ENCODE measurements around the gene DNAJA4. TPM values are rescaled to one million over a fixed set of nuclear protein-coding genes. Genes with fewer than 3 reads are reported as not detected.

The DNAJA4 gene
- total and polyA plus RNA-seq, 2 of the 13 experiments (the other 11 are each of a cell fraction or from before 2014, with no cell fraction given): not detected

DNA sequence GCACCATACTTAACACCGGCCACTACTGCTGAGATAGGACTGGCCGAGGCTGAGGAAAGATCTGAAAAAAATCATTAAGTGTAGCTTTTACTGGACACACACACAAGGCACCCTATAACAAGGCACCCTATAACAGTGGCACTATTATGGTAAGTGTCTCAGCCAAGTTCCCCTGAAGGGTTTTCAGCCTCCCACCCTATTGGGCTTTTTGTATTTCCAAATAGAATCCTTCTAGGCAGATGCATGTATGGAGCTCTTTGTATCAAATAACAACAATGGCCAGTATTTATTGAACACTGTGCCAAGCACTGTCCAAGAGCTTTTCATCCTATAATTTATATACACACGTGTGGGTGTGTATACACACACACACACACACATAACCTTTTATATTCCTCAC, 6.7 kb upstream of the DNAJA4 start:
- Histone ChIP-seq H3K36me3 (replicated peaks in 1 of 2; ENCODE audit: control insufficient read depth in 1 of 2, insufficient read depth in 2 of 2, low read length in 2 of 2) (no peaks in the 10 kb centered on the region), H3K27ac (ENCODE audit: extremely low read length, insufficient read depth, low read length) (no peak overlapping the region), H3K27me3 (ENCODE audit: control insufficient read depth in 1 of 2, insufficient read depth in 2 of 2, low read length in 2 of 2) (peaks cover 0 to 14% of the 10 kb centered on the region in 2 experiments; a peak in 1 of 5 replicates), H3K9ac (ENCODE audit: insufficient read depth, low read depth, low read length) (no peak overlapping the region), H3K9me3 (ENCODE audit: low read length) (no peaks in the 10 kb centered on the region), H2AFZ (ENCODE audit: low read length) (no peak overlapping the region), H3K79me2 (ENCODE audit: insufficient read depth, low read length) (no peaks in the 10 kb centered on the region), H3K4me3 (replicated peaks in 1 of 3; ENCODE audit: insufficient read depth in 1 of 3, low read depth in 2 of 3, low read length in 3 of 3) (no peak overlapping the region), H3K4me2 (ENCODE audit: low read depth, low read length) (no peak overlapping the region), H3K4me1 (ENCODE audit: insufficient read depth, low read length) (no peaks in the 10 kb centered on the region), H4K20me1 (ENCODE audit: insufficient read depth, low read length) (no peaks in the 10 kb centered on the region)
- DNase-seq (ENCODE audit: low spot score) (no peak), FAIRE-seq (no peak), ATAC-seq (no peak)
- TF ChIP-seq ZNF557 (CRISPR knock-in tag; IDR thresholded peaks at IDR 0.05): no peak
- no peak for TF ChIP-seq ZKSCAN8 (CRISPR knock-in tag; IDR thresholded peaks at IDR 0.05; ENCODE audit: borderline replicate concordance)
- no peak for TF ChIP-seq EHMT2 (IDR thresholded peaks at IDR 0.05; ENCODE audit: borderline replicate concordance, low read depth, low read length)
- no peak for TF ChIP-seq ZSCAN21 (CRISPR knock-in tag; IDR thresholded peaks at IDR 0.05; ENCODE audit: borderline replicate concordance)
- TF ChIP-seq ZNF547 (CRISPR knock-in tag; IDR thresholded peaks at IDR 0.05): no peak
- TF ChIP-seq ZBTB42 (CRISPR knock-in tag; IDR thresholded peaks at IDR 0.05): no peak
- no peak for TF ChIP-seq RORA (CRISPR knock-in tag; IDR thresholded peaks at IDR 0.05)
- TF ChIP-seq RFX3 (CRISPR knock-in tag; IDR thresholded peaks at IDR 0.05): no peak
- no peak for TF ChIP-seq GTF2F1 (IDR thresholded peaks at IDR 0.05; ENCODE audit: low read length)
- TF ChIP-seq ZNF780A (CRISPR knock-in tag; IDR thresholded peaks at IDR 0.05): no peak
- TF ChIP-seq ZNF354B (CRISPR knock-in tag; IDR thresholded peaks at IDR 0.05): no peak
- no peak for TF ChIP-seq ZFP90 (CRISPR knock-in tag; IDR thresholded peaks at IDR 0.05; ENCODE audit: borderline replicate concordance)
- TF ChIP-seq TRAFD1 (CRISPR knock-in tag; IDR thresholded peaks at IDR 0.05; ENCODE audit: borderline replicate concordance): no peak
- TF ChIP-seq PCBP1 (IDR thresholded peaks at IDR 0.05; ENCODE audit: borderline replicate concordance, low read depth, low read length): no peak
- no peak for TF ChIP-seq SUZ12 (IDR thresholded peaks at IDR 0.05; ENCODE audit: low read depth, low read length)
- TF ChIP-seq, protein P1, sequence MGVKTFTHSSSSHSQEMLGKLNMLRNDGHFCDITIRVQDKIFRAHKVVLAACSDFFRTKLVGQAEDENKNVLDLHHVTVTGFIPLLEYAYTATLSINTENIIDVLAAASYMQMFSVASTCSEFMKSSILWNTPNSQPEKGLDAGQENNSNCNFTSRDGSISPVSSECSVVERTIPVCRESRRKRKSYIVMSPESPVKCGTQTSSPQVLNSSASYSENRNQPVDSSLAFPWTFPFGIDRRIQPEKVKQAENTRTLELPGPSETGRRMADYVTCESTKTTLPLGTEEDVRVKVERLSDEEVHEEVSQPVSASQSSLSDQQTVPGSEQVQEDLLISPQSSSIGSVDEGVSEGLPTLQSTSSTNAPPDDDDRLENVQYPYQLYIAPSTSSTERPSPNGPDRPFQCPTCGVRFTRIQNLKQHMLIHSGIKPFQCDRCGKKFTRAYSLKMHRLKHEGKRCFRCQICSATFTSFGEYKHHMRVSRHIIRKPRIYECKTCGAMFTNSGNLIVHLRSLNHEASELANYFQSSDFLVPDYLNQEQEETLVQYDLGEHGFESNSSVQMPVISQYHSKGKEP (CRISPR knock-in tag; IDR thresholded peaks at IDR 0.05): no peak
- TF ChIP-seq HDAC6 (IDR thresholded peaks at IDR 0.05; ENCODE audit: low read depth, low read length): no peak
- TF ChIP-seq ZNF431 (CRISPR knock-in tag; IDR thresholded peaks at IDR 0.05; ENCODE audit: borderline replicate concordance, low read depth): no peak
- TF ChIP-seq ZNF891 (CRISPR knock-in tag; IDR thresholded peaks at IDR 0.05): no peak
- no peak for TF ChIP-seq MXD1 (CRISPR knock-in tag; IDR thresholded peaks at IDR 0.05)
- WGBS (ENCODE audit: low lambda C conversion rate): 20% methylated on average over 3 of the region's 3 CpGs
- ChIA-PET CTCF (ENCODE audit: low intra/inter-chr PET ratio, low total read pairs) (no interaction called here), POLR2A (no interaction called here)
- intact Hi-C loops (cut with micrococcal nuclease; ENCODE audit: unreplicated experiment): no loop called here
- BruUV-seq (replicated peaks): no TSS peak
- in situ Hi-C loops (cut with HindIII; ENCODE audit: extremely low pct_ligation_motif_present, low pct_unique_long_range_greater_than_20kb): no loop called here

Data from HepG2 (cell line).